Globus pallidus (tissue), 1 donor: ENCODE measurements around the gene SNX7.
A peak's percentile ranks its signal among the peaks of the same experiment; 100 is the strongest.

Experiments used
- DNase-seq: peaks from one replicate; pipeline ENCODE4 v3.0.0-alpha.2; 2015; ENCODE audit warnings: low spot score

The SNX7 gene

GRCh38 chr1:98697781-98698180 lies 36.3 kb downstream of the SNX7 start:
- no peak for DNase-seq

GRCh38 chr1:98698625-98699024 lies 37.1 kb downstream of the SNX7 start:
- no peak for DNase-seq

DNA sequence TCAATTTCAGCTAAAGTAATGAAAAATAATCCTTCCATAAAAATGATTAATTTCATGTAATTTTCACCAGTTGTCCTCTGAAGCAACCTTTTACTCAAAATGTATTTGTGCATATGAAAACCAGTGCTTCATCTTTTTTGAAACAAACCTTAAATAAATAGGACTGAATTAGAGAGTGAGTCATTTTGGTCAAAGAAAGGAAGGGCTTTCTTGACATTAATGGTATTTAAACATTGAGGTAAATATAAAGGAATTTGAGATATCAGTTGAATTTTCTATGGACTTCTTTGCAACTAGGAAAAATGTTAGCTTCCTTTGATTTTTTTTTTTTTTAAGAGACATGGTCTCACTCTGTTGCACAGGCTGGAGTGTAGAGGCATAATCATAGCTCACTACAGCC lies 38.7 kb downstream of the SNX7 start:
- DNase-seq, result no peak

- DNase-seq, result no peak
These were observed 41.5 kb downstream of the SNX7 start for GRCh38 chr1:98702976-98703375.

GRCh38 chr1:98704474-98704873 lies 43.0 kb downstream of the SNX7 start:
- DNase-seq, result peak; percentile 52

GRCh38 chr1:98704971-98705370 lies 43.5 kb downstream of the SNX7 start:
- no peak for DNase-seq

DNA sequence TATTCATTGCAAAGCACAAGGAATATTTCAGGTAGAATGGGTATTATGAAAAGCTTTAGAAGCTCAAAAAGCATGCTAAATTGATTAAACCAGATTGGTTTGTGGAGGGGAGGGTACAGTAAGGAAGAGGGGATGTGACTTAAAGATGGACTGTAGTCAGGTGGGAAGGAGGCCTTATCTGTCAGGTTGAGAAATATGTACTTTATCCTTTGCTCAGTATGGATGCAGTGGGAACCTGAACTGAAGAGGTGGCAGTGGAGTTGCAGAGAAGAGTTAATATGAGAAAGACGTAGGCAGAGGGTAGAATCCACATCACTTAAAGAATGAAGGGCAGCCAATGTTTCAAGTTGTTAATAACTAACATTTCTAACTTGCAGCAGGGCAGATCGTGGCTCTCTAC lies 44.1 kb downstream of the SNX7 start:
- no peak for DNase-seq

DNA sequence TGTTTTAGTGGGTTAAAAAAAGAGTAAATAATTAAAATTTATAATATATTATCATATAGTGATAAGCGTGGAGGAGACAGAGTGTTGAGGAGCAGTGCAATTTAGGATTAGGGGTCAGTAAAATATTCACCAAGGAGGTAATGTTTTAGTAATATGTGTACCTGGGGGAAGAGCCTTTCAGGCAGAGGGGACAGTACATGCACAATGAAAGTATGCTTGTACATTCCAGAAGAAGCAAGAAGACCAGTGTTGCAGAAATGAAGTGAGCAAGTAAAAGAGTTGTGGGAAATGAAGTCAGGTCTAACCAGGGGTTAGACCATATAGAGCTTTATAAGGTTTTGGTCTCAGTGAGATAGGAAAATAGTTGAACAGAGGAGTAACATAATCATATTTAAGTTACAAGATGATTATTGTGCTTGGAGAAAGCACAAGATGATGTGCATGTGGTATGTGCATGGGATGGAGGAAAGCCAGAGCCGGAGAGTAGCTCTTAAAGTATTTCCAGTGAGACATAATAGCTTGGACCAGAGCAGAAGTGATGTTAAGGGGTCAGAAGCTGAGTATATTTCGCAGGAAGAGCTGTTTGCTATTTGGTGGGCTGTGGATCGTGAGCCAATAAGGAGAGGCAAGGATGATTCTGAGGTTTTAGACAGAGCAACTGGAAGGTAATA lies 44.8 kb downstream of the SNX7 start:
- no peak for DNase-seq

DNA sequence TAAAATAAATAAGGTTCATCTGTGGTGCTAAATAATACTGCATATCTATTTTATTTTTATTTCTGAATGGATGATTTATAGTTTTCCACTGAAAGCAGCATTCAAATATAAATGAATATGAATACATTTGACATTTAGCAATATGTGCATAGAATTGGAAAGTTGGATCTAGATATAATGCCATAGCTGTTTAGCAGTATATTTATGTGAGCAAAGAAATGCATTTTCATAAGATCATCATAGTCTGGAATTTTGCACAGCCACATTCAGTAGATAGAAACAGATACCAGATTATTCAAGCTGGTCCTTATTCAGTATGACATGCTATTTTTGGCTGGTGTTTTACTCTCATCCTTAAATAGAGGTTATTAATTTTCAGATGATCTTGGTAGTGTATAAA lies 46.0 kb downstream of the SNX7 start:
- DNase-seq, result no peak

GRCh38 chr1:98709906-98710305 lies 48.4 kb downstream of the SNX7 start:
- DNase-seq, result no peak

DNA sequence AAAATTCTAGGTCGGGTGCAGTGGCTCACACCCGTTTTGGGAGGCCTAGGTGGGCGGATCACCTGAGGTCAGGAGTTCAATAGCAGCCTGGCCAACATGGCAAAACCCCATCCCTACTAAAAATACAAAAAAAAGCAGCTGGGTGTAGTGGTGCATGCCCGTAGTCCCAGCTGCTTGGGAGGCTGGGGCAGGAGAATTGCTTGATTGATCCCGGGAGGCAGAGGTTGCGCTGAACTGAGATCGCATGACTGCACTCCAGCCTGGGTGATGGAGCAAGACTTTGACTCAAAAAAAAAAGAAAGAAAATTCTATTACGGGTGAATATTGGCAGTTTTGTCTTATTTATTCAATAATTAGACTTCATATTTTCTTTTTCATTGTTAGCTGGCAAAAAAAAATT lies 62.1 kb downstream of the SNX7 start:
- no peak for DNase-seq

DNA sequence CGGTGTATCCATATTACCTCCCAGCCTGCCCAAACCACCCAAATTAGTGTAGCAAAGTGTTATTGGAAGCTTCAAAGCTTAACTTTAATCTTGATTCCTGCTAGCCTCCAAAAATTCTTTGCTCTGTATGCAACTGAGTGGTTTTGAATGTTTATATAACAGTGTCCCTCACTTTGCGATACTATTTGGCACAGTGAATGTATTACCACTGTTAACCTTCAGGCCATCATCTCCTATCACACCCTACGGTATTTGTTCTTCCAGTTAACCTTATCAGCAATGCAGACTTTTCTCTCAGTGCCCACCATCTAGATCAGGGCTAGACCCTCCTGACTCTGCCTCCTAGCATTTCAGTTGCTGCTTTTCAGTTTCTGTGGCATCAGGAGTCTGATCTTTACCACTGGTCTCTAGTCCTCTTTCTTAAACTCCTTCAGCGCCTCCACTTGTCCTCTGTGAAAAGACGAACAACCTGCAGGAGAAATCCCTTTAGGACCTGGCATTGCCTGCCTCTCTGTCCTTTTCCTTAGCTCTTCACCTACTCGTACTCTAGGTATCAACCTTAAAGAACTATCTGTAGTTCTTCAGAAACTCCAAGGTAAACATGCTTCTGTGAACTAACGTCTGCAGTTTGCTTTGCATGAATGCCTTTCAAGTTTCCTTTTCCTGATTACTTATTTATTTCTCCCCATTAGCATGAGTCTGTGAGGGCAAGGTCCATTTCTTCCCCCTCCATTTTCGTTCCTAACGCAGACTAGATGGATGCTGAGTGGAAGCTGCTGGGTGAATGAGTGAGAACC lies 71.7 kb downstream of the SNX7 start:
- DNase-seq, result no peak

DNA sequence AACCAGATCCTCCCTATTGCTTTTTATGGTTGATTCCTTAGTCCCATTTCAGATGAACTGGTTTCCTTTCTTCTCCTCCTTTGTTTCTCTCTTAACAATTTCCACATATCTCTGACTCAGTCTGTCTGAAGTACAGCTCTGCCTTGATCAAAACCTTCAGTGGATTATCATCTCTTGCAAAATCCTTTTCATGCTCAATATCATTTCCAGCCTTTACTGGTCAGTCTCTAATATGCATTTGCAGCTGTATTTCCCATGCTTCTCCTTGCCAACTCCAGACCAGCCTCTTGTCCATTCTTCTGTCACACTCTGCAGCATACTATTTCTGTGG lies 72.2 kb downstream of the SNX7 start:
- DNase-seq, result no peak

- DNase-seq, result no peak
These were observed 74.2 kb downstream of the SNX7 start for GRCh38 chr1:98735756-98736155.

DNA sequence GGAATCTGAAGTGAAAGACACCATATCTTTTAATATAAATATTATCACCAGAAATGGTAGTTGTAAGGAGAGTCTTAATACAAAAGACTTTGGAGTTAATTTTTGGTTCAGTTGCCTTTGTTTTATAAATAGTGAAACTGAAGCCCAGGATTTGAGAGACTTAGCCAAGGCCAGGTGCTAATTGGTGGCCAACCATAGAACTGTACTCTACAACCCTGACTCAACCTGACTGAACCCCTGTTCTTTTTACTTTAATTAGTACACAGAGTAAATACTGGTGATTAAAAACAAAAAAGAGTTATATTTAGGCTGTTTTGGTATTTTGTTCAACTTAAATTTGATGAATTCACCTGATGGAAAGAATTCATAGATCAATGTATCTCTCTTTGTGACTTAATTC lies 76.3 kb downstream of the SNX7 start:
- DNase-seq, result no peak

GRCh38 chr1:98739762-98740161 lies 78.2 kb downstream of the SNX7 start:
- DNase-seq, result no peak

DNA sequence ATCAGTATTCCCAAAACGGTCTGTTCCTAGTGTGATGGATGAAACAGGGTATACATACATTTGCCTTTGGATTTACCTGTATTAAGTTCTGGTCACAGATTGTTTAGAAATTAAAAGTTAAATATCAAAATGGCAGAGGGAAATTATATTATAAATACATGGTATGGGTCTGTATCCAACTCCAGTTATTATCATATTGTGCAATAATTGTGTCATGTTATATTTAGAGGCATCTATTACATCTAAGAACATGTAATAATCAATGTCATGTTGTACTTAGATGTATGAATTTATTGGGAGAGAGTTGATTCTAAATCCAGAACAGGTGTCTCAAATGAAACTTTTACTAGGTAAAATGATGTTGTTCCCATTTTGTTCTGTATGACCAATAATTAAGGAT lies 79.6 kb downstream of the SNX7 start:
- no peak for DNase-seq

GRCh38 chr1:98749152-98749756 lies 87.7 kb downstream of the SNX7 start:
- DNase-seq, result peak; percentile 16

- DNase-seq, result no peak
These were observed 92.7 kb downstream of the SNX7 start for GRCh38 chr1:98754176-98754575.

GRCh38 chr1:98761219-98761865 lies 99.8 kb downstream of the SNX7 start:
- DNase-seq, result no peak

DNA sequence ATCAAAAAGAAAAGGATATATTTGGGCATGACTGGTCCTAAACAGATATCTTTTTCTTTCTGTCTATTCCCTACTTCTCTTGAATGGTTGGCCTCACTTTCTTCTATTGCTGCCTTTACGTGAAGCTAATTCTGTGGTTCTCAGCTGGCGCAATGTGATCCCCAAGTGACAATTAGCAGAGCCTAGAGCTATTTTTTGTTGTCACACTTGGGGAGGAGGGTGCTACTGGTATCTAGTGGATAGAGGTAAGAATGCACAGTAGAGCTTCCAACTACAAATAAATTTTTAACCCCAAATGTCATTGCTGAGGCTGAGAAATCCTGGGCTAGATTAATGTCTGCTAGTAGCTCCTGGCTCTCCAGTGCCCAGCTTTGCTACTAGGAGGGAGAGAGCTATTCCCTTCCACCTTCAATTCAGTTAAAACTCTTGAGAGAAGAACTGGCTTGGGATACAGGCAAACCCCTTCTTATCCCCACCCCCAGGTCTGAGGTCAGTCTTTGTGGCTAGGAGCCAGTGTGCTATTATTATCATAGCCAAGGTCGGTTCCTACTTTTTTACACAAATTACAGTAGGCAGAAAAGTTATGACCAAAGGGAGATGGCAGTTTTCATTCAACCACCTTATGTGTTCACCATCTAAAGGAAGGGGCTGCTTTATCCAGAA lies 102.1 kb downstream of the SNX7 start:
- DNase-seq, result no peak

GRCh38 chr1:98764485-98764884 lies 103.0 kb downstream of the SNX7 start:
- DNase-seq, result no peak
